NCI-H345 treated with DMSO at 0.1 percent for 48 hours (cell line): ENCODE measurements around the gene FAM107B.

Source experiments
- DNase-seq: peaks from one replicate; lab custom pipeline; 2025; ENCODE audit not compliant: unreplicated experiment; lab: John Stamatoyannopoulos, UW

The FAM107B gene

GRCh38 chr10:14540611-14541010 is 234.1 kb downstream of the FAM107B start:
- DNase-seq: no peak

DNA sequence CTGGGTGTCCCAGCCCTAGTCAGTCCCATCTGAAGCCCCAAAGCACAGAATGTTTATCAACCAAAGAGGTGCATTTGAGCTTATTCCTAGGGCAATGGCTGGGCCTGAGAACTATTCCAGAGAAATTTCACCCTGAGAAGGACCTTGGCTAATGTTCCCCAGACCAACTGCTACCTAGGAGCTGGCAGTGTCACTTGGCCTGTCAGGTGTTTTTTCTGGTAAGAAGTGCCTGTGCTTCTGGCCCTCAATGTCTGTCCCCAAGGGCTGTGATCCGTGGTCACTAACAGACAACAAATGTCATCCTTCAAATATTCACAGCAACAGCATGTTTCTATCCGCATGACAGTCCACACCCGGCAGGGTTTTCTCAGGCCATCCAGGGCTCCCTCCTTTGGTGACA is 234.6 kb downstream of the FAM107B start:
- no peak for DNase-seq

GRCh38 chr10:14539176-14539575 is 235.5 kb downstream of the FAM107B start:
- no peak for DNase-seq

- DNase-seq: no peak
These were observed 238.2 kb downstream of the FAM107B start for GRCh38 chr10:14536241-14537213.

DNA sequence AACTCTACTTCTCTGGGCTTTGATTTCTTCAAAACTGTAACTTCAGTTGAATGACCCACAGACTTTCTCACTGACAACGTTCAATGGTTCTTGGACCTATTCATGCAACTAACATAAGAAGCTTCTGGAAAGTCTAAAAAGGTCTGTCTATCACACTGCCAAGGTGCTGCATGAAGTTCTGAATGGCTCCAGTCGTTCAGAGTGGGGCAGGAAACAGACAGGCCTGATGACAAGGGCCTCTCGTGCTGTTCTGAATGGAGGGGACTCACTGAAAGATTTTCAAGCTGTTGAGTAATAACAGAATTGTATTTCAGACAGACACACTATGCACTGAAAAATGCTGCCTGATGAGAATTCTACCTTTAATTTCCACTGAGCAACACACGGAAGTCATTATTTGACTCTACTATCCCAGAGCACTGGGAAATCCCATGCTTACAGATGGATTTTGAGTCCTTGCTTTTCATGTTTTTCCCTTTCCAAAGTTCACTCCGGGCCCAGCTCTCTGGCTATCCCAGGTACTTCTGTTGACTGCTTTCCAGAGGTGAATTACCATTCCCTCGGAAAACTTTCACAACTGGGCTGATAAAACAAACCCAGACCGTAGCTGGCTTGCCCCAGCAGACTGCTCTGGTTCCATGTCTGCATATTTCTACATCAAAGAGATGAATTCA is 239.1 kb downstream of the FAM107B start:
- DNase-seq: no peak

GRCh38 chr10:14534152-14534551 is 240.5 kb downstream of the FAM107B start:
- no peak for DNase-seq

GRCh38 chr10:14533295-14533694 is 241.4 kb downstream of the FAM107B start:
- no peak for DNase-seq

GRCh38 chr10:14532473-14533251 is 242.0 kb downstream of the FAM107B start:
- DNase-seq: no peak

- DNase-seq: no peak
These were observed 242.7 kb downstream of the FAM107B start for GRCh38 chr10:14531974-14532373.

DNA sequence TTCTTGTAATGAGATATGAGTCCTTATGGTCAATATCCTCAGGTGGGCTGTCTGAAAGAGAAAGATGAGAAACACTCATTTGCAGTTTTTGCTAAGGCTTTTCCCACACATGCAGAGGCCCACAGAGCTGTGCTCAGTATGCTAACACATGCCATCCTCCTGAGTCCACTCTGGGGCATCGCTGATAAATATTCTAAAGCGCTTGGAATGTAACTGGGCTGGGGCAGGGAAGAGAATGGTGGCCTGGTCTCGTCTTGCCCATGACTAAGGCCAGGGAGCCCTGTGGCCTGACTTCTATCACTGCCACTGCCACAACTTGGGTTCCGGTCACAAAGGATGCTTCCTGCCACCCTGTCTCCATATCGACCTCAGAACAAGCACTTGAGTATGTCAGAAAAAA is 244.2 kb downstream of the FAM107B start:
- DNase-seq: no peak

DNA sequence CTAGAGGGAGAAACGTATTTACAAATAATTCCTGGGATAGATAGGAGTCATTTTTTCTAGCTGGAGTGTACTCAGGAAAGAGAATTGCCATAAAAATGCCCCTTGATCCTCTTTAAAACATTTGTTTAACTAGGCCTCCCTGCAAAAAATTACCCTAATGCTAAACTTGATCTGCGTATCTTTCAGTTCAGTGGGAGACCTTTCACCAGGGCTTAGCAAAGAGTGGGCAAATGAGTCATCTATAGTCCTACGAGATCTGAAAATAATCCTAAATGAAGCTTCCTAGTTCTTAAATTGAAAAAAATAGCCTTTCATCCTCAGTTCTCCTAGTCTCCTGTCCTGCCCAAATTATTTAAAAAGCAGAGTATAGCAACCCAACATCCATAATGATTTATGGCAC is 245.3 kb downstream of the FAM107B start:
- DNase-seq: no peak

GRCh38 chr10:14528450-14528849 is 246.2 kb downstream of the FAM107B start:
- no peak for DNase-seq

- no peak for DNase-seq
These were observed 246.8 kb downstream of the FAM107B start for GRCh38 chr10:14527915-14528314.

DNA sequence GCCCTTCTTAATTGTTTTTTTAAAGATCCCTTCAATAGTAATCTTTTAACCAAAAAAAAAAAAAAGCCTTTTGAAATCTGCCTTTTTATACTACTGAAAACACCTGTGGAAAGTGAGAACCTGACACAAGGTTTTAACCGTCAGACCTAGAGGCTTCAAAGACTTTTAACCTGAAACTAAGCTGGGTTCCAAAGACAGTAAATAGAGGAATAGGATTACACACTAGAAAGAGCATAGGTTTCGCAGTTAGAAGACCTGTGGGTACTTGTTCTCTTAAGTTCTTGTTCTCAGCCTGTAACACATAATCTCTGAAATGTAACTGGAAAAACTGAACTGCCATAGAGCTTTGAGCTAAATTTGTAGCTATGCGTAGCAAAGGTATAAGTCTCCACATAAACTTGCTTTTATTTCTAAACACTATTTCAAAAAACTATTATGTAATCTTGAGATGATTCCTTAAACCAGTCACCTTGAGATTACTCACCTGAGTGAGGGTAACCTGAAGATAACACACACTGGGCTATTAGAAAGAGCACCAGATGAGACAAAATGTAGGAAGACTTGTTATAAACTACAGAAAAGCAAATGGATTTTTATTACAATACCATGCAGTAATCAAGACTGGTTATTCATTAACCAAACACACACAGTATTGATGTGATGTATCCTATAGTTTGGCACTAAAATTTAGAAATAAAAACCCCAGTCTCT is 247.4 kb downstream of the FAM107B start:
- no peak for DNase-seq

GRCh38 chr10:14526326-14526725 is 248.4 kb downstream of the FAM107B start:
- DNase-seq: no peak

- no peak for DNase-seq
These were observed 249.9 kb downstream of the FAM107B start for GRCh38 chr10:14524691-14525324.

- DNase-seq: no peak
These were observed 251.4 kb downstream of the FAM107B start for GRCh38 chr10:14523286-14523685.

DNA sequence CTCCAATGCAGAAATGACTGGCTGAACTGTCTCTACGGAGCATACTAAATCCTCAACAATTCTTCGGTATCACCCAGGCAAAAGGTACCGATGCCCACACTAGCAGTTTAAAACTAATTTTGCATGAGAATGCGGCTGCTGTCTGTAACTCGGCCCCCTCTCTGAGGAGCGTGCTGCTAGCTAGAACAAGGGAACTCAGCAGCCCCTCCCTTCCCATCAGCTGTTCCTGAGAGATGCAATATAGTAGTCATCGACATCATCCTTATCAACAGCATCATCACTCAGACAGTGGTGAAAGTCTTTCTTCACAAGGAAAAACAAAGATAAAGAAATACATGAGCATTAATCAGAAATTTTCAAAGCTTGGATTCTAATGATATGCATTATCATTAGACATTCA is 254.9 kb downstream of the FAM107B start:
- no peak for DNase-seq

DNA sequence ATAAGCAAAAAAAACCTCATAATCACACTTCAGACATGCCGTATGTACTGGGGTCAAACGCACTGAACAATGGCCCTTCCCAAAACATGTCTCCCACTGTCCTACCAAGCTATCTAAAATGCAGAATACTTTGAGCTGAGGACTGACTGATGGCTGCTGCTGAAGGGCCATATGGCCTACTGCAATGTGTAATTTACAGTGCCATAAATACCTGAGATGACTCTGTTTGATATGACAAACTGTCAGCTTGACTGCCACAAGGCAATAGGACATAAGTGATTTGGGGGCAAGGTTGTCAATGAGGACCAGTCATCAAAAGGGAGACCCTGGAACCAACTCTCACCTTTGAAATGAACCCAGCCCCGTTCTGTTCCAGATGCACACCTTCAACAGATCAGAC is 256.5 kb downstream of the FAM107B start:
- DNase-seq: no peak

GRCh38 chr10:14513123-14513522 is 261.6 kb downstream of the FAM107B start:
- no peak for DNase-seq
